HL-60/S4 (cell line): ENCODE results near the gene ACADSB.

Experiments used
- in situ Hi-C: fragments of 300-500 bp; cut with MboI; formaldehyde crosslinking; loops from 2 replicates; pipeline ENCODE4 v1.14.3; 2022; ENCODE audit warnings: low sequenced_read_pairs

ACADSB gene

GRCh38 chr10:123008355-123009104 lies at the start of gene ACADSB, which contains the start of gene IKZF5:
Gene ACADSB, plus strand, starts transcription at chr10:123009006. Its CDS starts 24 bp downstream, at chr10:123009030.
Gene IKZF5, minus strand, starts transcription at chr10:123008795. Its CDS starts 10,170 bp downstream, at chr10:122998625.
- in situ Hi-C loops, result no loop called here

GRCh38 chr10:122962405-122962804 lies 46.4 kb upstream of the ACADSB start:
- in situ Hi-C loops, result no loop called here

- in situ Hi-C loops, result no loop called here
These were observed 41.9 kb upstream of the ACADSB start for GRCh38 chr10:122966879-122967278.

GRCh38 chr10:122968698-122969097 lies 40.1 kb upstream of the ACADSB start:
- in situ Hi-C loops, result no loop called here

GRCh38 chr10:122974023-122974422 lies 34.8 kb upstream of the ACADSB start:
- in situ Hi-C loops, result no loop called here

- in situ Hi-C loops, result no loop called here
These were observed 34.2 kb upstream of the ACADSB start for GRCh38 chr10:122974543-122975064.

GRCh38 chr10:122980209-122981065 lies 28.4 kb upstream of the ACADSB start, which contains the start of gene PSTK:
Gene PSTK, plus strand, starts transcription at chr10:122980401. Its CDS starts 79 bp downstream, at chr10:122980480.
- in situ Hi-C loops, result no loop called here

- in situ Hi-C loops, result no loop called here
These were observed 27.7 kb upstream of the ACADSB start for GRCh38 chr10:122981066-122981464.

GRCh38 chr10:122983898-122984297 lies 24.9 kb upstream of the ACADSB start:
- in situ Hi-C loops, result no loop called here

GRCh38 chr10:122984708-122985107 lies 24.1 kb upstream of the ACADSB start:
- in situ Hi-C loops, result no loop called here

- in situ Hi-C loops, result no loop called here
These were observed 22.5 kb upstream of the ACADSB start for GRCh38 chr10:122986335-122986734.

GRCh38 chr10:122988501-122988900 lies 20.3 kb upstream of the ACADSB start:
- in situ Hi-C loops, result no loop called here

- in situ Hi-C loops, result no loop called here
These were observed 18.5 kb upstream of the ACADSB start for GRCh38 chr10:122990278-122990677.

GRCh38 chr10:122992031-122992585 lies 16.7 kb upstream of the ACADSB start:
- in situ Hi-C loops, result no loop called here

GRCh38 chr10:122993797-122994336 lies 14.9 kb upstream of the ACADSB start:
- in situ Hi-C loops, result no loop called here

- in situ Hi-C loops, result no loop called here
These were observed 12.9 kb upstream of the ACADSB start for GRCh38 chr10:122995936-122996335.

GRCh38 chr10:122997864-122998263 lies 10.9 kb upstream of the ACADSB start:
- in situ Hi-C loops, result no loop called here

- in situ Hi-C loops, result no loop called here
These were observed 10.4 kb upstream of the ACADSB start for GRCh38 chr10:122998360-122998917.

- in situ Hi-C loops, result no loop called here
These were observed 9.9 kb upstream of the ACADSB start for GRCh38 chr10:122998934-122999333.

- in situ Hi-C loops, result no loop called here
These were observed 9.5 kb upstream of the ACADSB start for GRCh38 chr10:122999347-122999746.

GRCh38 chr10:123000155-123000554 lies 8.7 kb upstream of the ACADSB start:
- in situ Hi-C loops, result no loop called here
